ENCODE results near the gene GRK5.

Gene GRK5

DNA sequence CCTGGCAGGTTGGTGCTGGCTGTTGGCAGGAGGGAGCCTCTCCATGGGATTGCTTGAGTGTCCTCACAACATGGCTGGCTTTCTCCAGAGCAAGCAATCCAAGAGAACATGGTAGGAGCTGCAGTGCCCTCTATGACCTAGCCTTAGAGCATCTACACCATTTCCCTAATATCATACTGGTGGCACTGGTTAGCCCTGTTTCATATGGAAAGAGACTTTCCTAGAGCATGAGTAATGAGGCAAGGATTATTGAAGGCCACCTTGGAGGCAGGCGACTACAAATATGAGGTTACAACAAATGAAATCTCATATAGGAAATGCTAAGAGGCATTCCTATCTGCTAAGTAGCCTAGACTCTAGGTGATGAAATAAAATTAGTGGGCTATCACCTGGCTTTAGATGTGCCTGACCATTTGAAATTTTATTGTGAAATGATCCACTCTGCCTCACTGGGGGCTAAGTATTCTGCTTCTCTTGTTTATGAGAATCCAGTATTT, 181.5 kb downstream of the GRK5 start:
- Histone ChIP-seq H3K4me3 (ENCODE audit: low read depth, low read length) (no peak overlapping the region), H3K4me1 (peaks cover 12% of the 10 kb centered on the region), H3K79me2 (peaks cover 64% of the 10 kb centered on the region), H3K9ac (no peak overlapping the region), H3K36me3 (ENCODE audit: control insufficient read depth, insufficient read depth, low read length) (no peaks in the 10 kb centered on the region), H3K9me3 (ENCODE audit: control insufficient read depth, low read length) (no peaks in the 10 kb centered on the region), H3K27ac (no peak overlapping the region), H2AFZ (no peak overlapping the region), H3K4me2 (ENCODE audit: low read length) (no peak overlapping the region), H3K27me3 (ENCODE audit: control insufficient read depth, insufficient read depth, low read length) (no peaks in the 10 kb centered on the region)
- TF ChIP-seq, protein P1, sequence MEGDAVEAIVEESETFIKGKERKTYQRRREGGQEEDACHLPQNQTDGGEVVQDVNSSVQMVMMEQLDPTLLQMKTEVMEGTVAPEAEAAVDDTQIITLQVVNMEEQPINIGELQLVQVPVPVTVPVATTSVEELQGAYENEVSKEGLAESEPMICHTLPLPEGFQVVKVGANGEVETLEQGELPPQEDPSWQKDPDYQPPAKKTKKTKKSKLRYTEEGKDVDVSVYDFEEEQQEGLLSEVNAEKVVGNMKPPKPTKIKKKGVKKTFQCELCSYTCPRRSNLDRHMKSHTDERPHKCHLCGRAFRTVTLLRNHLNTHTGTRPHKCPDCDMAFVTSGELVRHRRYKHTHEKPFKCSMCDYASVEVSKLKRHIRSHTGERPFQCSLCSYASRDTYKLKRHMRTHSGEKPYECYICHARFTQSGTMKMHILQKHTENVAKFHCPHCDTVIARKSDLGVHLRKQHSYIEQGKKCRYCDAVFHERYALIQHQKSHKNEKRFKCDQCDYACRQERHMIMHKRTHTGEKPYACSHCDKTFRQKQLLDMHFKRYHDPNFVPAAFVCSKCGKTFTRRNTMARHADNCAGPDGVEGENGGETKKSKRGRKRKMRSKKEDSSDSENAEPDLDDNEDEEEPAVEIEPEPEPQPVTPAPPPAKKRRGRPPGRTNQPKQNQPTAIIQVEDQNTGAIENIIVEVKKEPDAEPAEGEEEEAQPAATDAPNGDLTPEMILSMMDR (IDR thresholded peaks at IDR 0.05) = no peak

DNA sequence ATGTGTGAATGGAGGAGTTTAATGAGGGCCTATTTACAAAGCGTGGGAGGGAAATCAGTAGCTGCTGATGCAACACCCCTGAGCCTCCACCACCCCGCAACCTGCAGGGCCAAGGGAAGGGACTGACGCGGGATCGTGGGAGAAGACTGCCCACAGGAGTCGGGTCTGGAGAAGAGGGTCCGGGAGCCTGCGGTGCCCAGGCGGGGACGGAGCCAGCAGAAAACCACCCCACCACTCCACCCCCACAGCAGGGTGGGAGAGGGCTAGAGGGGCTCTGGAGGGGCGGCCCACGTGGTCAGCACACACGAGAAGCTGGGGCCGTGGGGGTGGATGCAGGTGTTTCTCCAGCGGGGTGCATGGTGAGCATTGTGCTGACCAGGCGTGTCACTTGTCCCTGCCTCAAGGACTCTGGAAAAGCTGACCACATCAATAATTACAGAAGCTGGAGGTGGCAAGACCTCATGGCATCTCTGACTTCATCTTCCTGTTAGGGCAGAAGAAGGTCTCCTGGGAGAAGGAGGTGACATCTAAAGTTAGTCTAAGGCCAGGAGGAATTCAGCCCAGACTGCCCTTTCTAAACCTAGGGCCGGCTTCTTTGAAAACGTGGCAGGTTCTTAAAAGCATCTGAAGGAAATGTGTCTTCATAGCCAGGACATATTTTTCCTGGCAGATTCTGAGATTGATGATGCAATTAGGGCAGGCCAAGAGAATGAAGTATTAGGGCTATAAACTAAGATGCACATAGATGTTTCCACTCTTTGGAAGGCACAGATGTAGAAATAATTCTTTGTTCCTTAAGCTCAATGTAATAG, 184.3 kb downstream of the GRK5 start:
- Histone ChIP-seq H2AFZ (no peak overlapping the region), H3K27me3 (ENCODE audit: control insufficient read depth, insufficient read depth, low read length) (no peaks in the 10 kb centered on the region), H3K9me3 (ENCODE audit: control insufficient read depth, low read length) (no peaks in the 10 kb centered on the region), H3K4me2 (ENCODE audit: low read length) (peak overlapping the region; percentile 30), H3K27ac (peak overlapping the region; percentile 67), H3K4me3 (ENCODE audit: low read depth, low read length) (peak overlapping the region; percentile 7), H3K79me2 (peaks cover 58% of the 10 kb centered on the region), H3K9ac (no peak overlapping the region), H3K4me1 (peaks cover 12% of the 10 kb centered on the region), H3K36me3 (ENCODE audit: control insufficient read depth, insufficient read depth, low read length) (no peaks in the 10 kb centered on the region)
- TF ChIP-seq, protein P1 (IDR thresholded peaks at IDR 0.05) = no peak

DNA sequence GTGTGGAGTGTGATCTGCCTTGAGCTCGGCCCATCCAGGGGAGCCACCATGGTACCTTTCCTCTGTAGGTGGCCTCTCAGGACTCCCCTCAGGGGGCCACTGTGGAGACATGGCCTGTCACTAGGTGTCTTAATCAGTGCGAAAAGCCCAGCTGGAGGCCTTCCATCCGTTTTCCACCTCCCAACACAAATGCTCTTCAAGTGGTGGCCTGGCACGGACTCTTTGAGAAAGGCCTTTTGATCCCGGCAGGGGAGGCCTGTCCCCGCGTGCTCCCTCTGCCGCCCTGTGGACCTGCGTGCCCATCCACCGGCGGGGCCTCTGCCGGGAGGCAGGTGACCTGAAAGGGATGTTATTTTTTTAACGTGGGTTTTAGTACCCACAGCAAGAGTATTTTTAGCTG, 185.6 kb downstream of the GRK5 start:
- no peaks in the 10 kb centered on the region for H3K36me3 ChIP-seq (ENCODE audit: control insufficient read depth, insufficient read depth, low read length)
- H3K27ac ChIP-seq = no peak overlapping the region
- no peaks in the 10 kb centered on the region for H3K9me3 ChIP-seq (ENCODE audit: control insufficient read depth, low read length)
- H3K27me3 ChIP-seq (ENCODE audit: control insufficient read depth, insufficient read depth, low read length) = no peaks in the 10 kb centered on the region
- H2AFZ ChIP-seq = no peak overlapping the region
- no peak overlapping the region for H3K4me2 ChIP-seq (ENCODE audit: low read length)
- H3K79me2 ChIP-seq = peaks cover 58% of the 10 kb centered on the region
- TF ChIP-seq, protein P1 (IDR thresholded peaks at IDR 0.05) = no peak
- H3K4me3 ChIP-seq (ENCODE audit: low read depth, low read length) = no peak overlapping the region
- H3K4me1 ChIP-seq = peaks cover 12% of the 10 kb centered on the region
- no peak overlapping the region for H3K9ac ChIP-seq

DNA sequence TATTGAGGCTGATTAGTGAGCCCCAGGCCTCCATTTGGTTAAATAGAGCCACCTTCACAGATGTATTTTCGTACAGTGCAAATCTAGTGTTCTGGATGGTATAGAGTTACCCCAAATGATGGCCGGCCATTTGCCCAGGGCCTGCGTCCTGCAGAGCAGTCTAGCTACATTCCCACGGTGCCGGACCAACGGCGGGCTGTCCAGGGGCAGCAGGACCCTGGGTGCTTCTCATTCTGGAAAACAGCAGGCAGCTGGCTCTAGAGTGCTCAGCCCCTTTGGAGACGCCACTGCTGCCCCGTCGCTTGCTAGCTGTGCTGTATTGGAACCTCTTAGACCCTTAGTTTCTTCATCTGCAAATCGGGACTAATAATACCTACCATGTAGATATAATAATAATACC, 186.1 kb downstream of the GRK5 start:
- Histone ChIP-seq H3K9me3 (ENCODE audit: control insufficient read depth, low read length) (no peaks in the 10 kb centered on the region), H3K27me3 (ENCODE audit: control insufficient read depth, insufficient read depth, low read length) (no peaks in the 10 kb centered on the region), H3K27ac (no peak overlapping the region), H3K4me1 (peaks cover 12% of the 10 kb centered on the region), H2AFZ (no peak overlapping the region), H3K36me3 (ENCODE audit: control insufficient read depth, insufficient read depth, low read length) (no peaks in the 10 kb centered on the region), H3K4me2 (ENCODE audit: low read length) (no peak overlapping the region), H3K9ac (no peak overlapping the region), H3K4me3 (ENCODE audit: low read depth, low read length) (no peak overlapping the region), H3K79me2 (peaks cover 59% of the 10 kb centered on the region)
- TF ChIP-seq, protein P1 (IDR thresholded peaks at IDR 0.05) = no peak

DNA sequence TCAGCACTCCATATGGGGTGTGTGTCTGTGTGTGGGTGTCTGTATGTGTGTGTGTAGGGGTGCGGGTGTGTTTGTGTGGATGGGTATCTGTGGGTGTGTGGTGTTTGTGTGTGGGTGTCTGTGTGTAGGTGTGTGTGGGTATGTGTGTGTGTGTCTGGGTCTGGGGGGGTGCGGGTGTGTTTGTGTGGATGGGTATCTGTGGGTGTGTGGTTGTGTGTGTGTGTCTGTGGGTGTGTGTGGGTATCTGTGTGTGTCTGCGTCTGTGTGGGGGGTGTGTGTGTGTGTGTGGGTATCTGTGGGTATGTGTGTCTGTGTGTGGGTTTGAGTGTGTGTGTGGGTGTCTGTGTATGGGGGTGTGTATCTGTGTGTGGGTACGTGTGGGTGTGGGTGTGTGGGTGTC, 186.5 kb downstream of the GRK5 start:
- TF ChIP-seq, protein P1 (IDR thresholded peaks at IDR 0.05) = no peak
- peaks cover 58% of the 10 kb centered on the region for H3K79me2 ChIP-seq
- H3K9ac ChIP-seq = no peak overlapping the region
- H3K4me3 ChIP-seq (ENCODE audit: low read depth, low read length) = no peak overlapping the region
- peaks cover 12% of the 10 kb centered on the region for H3K4me1 ChIP-seq
- H3K27me3 ChIP-seq (ENCODE audit: control insufficient read depth, insufficient read depth, low read length) = no peaks in the 10 kb centered on the region
- H2AFZ ChIP-seq = no peak overlapping the region
- no peak overlapping the region for H3K4me2 ChIP-seq (ENCODE audit: low read length)
- no peaks in the 10 kb centered on the region for H3K36me3 ChIP-seq (ENCODE audit: control insufficient read depth, insufficient read depth, low read length)
- no peak overlapping the region for H3K27ac ChIP-seq
- no peaks in the 10 kb centered on the region for H3K9me3 ChIP-seq (ENCODE audit: control insufficient read depth, low read length)
